Measurements from ENCODE around the gene ATP6V0A4. TPM values are rescaled to one million over a fixed set of nuclear protein-coding genes. Genes with fewer than 3 reads are reported as not detected.

The ATP6V0A4 gene
- total RNA-seq, 4 donors from 2014 or later, result not detected

- H3K4me3 ChIP-seq, result no peak overlapping the region
- DNase-seq, result no peak
- in situ Hi-C loops (cut with MboI; ENCODE audit: low pct_ligation_motif_present in 1 of 4, low pct_unique_long_range_greater_than_20kb in 1 of 4, low sequenced_read_pairs in 3 of 4) (no loop called here), intact Hi-C loops (cut with DNase I; ENCODE audit: low total_unique reads) (no loop called here)
- H3K4me1 ChIP-seq, result no peaks in the 10 kb centered on the region
- no peak for TF ChIP-seq POLR2AphosphoS5 (IDR thresholded peaks at IDR 0.05)
- no peak for TF ChIP-seq EP300 (IDR thresholded peaks at IDR 0.05; ENCODE audit: low read depth)
- no peak for TF ChIP-seq POLR2A (IDR thresholded peaks at IDR 0.05)
- TF ChIP-seq CTCF (IDR thresholded peaks at IDR 0.05), result no peak
- no peaks in the 10 kb centered on the region for H3K36me3 ChIP-seq
- H3K27me3 ChIP-seq, result no peaks in the 10 kb centered on the region
- no peak overlapping the region for H3K27ac ChIP-seq
- no peaks in the 10 kb centered on the region for H3K9me3 ChIP-seq
- WGBS, 2 donors (ENCODE audit: low coverage in 1 of 2), result 93 to 96% methylated on average over 5 to 7 of the region's 7 CpGs
These were observed 81.1 kb downstream of the ATP6V0A4 start for GRCh38 chr7:138716889-138717288.

GRCh38 chr7:138713191-138713590 is 84.8 kb downstream of the ATP6V0A4 start:
- no peak for DNase-seq
- no peak overlapping the region for H3K27ac ChIP-seq
- intact Hi-C loops (cut with DNase I; ENCODE audit: low total_unique reads) (no loop called here), in situ Hi-C loops (cut with MboI; ENCODE audit: low pct_ligation_motif_present in 1 of 4, low pct_unique_long_range_greater_than_20kb in 1 of 4, low sequenced_read_pairs in 3 of 4) (no loop called here)
- 75 to 95% methylated on average over 6 to 7 of the region's 7 CpGs for WGBS, 2 donors (ENCODE audit: low coverage in 1 of 2)
- no peaks in the 10 kb centered on the region for H3K36me3 ChIP-seq
- H3K4me1 ChIP-seq, result no peaks in the 10 kb centered on the region
- no peaks in the 10 kb centered on the region for H3K27me3 ChIP-seq
- no peaks in the 10 kb centered on the region for H3K9me3 ChIP-seq
- TF ChIP-seq POLR2AphosphoS5 (IDR thresholded peaks at IDR 0.05) (no peak), POLR2A (IDR thresholded peaks at IDR 0.05) (no peak), CTCF (IDR thresholded peaks at IDR 0.05) (no peak), EP300 (IDR thresholded peaks at IDR 0.05; ENCODE audit: low read depth) (no peak)
- H3K4me3 ChIP-seq, result no peak overlapping the region

GRCh38 chr7:138712652-138713051 is 85.3 kb downstream of the ATP6V0A4 start:
- no peaks in the 10 kb centered on the region for H3K27me3 ChIP-seq
- in situ Hi-C loops (cut with MboI; ENCODE audit: low pct_ligation_motif_present in 1 of 4, low pct_unique_long_range_greater_than_20kb in 1 of 4, low sequenced_read_pairs in 3 of 4), result no loop called here
- no peaks in the 10 kb centered on the region for H3K4me1 ChIP-seq
- no peak for TF ChIP-seq POLR2AphosphoS5 (IDR thresholded peaks at IDR 0.05)
- no peak for TF ChIP-seq CTCF (IDR thresholded peaks at IDR 0.05)
- TF ChIP-seq POLR2A (IDR thresholded peaks at IDR 0.05), result no peak
- no peak for TF ChIP-seq EP300 (IDR thresholded peaks at IDR 0.05; ENCODE audit: low read depth)
- H3K36me3 ChIP-seq, result no peaks in the 10 kb centered on the region
- intact Hi-C loops (cut with DNase I; ENCODE audit: low total_unique reads), result no loop called here
- 94 to 96% methylated on average over 2 to 9 of the region's 9 CpGs for WGBS, 2 donors (ENCODE audit: low coverage in 1 of 2)
- DNase-seq, result no peak
- no peaks in the 10 kb centered on the region for H3K9me3 ChIP-seq
- H3K4me3 ChIP-seq, result no peak overlapping the region
- no peak overlapping the region for H3K27ac ChIP-seq

GRCh38 chr7:138710536-138711385 is 87.2 kb downstream of the ATP6V0A4 start:
- Histone ChIP-seq H3K4me3 (no peak overlapping the region), H3K4me1 (no peaks in the 10 kb centered on the region), H3K36me3 (no peaks in the 10 kb centered on the region), H3K9me3 (no peaks in the 10 kb centered on the region), H3K27ac (no peak overlapping the region), H3K27me3 (no peaks in the 10 kb centered on the region)
- TF ChIP-seq EP300 (IDR thresholded peaks at IDR 0.05; ENCODE audit: low read depth) (no peak), CTCF (IDR thresholded peaks at IDR 0.05) (no peak), POLR2A (IDR thresholded peaks at IDR 0.05) (no peak), POLR2AphosphoS5 (IDR thresholded peaks at IDR 0.05) (no peak)
- in situ Hi-C loops (cut with MboI; ENCODE audit: low pct_ligation_motif_present in 1 of 4, low pct_unique_long_range_greater_than_20kb in 1 of 4, low sequenced_read_pairs in 3 of 4), result no loop called here
- DNase-seq, result no peak
- 68 to 71% methylated on average over 10 to 15 of the region's 15 CpGs for WGBS, 2 donors (ENCODE audit: low coverage in 1 of 2)
- intact Hi-C loops (cut with DNase I; ENCODE audit: low total_unique reads), result no loop called here
